ENCODE data around the gene VPS33B.
A peak's percentile ranks its signal among the peaks of the same experiment; 100 is the strongest.

Gene VPS33B

GRCh38 chr15:90959894-90960293 lies 62.5 kb downstream of the VPS33B start:
- H3K36me3 ChIP-seq = peaks cover 60% of the 10 kb centered on the region
- H3K27me3 ChIP-seq (ENCODE audit: insufficient read depth, low read depth, severe bottlenecking) = no peaks in the 10 kb centered on the region
- H3K27ac ChIP-seq = no peak overlapping the region
- no peaks in the 10 kb centered on the region for H3K9me3 ChIP-seq (ENCODE audit: severe bottlenecking)
- no peak for DNase-seq
- TF ChIP-seq CTCF (IDR thresholded peaks at IDR 0.05; ENCODE audit: low read depth, low read length) = no peak
- no peak overlapping the region for H3K4me3 ChIP-seq (ENCODE audit: low read depth, low read length)

- Histone ChIP-seq H3K27ac (no peak overlapping the region), H3K9me3 (ENCODE audit: severe bottlenecking) (no peaks in the 10 kb centered on the region), H3K4me3 (ENCODE audit: low read depth, low read length) (no peak overlapping the region), H3K36me3 (peaks cover 56% of the 10 kb centered on the region), H3K27me3 (ENCODE audit: insufficient read depth, low read depth, severe bottlenecking) (no peaks in the 10 kb centered on the region)
- no peak for DNase-seq
- no peak for TF ChIP-seq CTCF (IDR thresholded peaks at IDR 0.05; ENCODE audit: low read depth, low read length)
Observed at GRCh38 chr15:90959028-90959595, 63.3 kb downstream of the VPS33B start.

- H3K27me3 ChIP-seq (ENCODE audit: insufficient read depth, low read depth, severe bottlenecking) = no peaks in the 10 kb centered on the region
- H3K36me3 ChIP-seq = peaks cover 55% of the 10 kb centered on the region
- H3K9me3 ChIP-seq (ENCODE audit: severe bottlenecking) = no peaks in the 10 kb centered on the region
- no peak overlapping the region for H3K27ac ChIP-seq
- no peak for DNase-seq
- no peak overlapping the region for H3K4me3 ChIP-seq (ENCODE audit: low read depth, low read length)
- no peak for TF ChIP-seq CTCF (IDR thresholded peaks at IDR 0.05; ENCODE audit: low read depth, low read length)
Observed at GRCh38 chr15:90957791-90958190, 64.6 kb downstream of the VPS33B start.

GRCh38 chr15:90957031-90957790 lies 65.2 kb downstream of the VPS33B start:
- Histone ChIP-seq H3K9me3 (ENCODE audit: severe bottlenecking) (no peaks in the 10 kb centered on the region), H3K36me3 (peaks cover 53% of the 10 kb centered on the region), H3K4me3 (ENCODE audit: low read depth, low read length) (no peak overlapping the region), H3K27ac (no peak overlapping the region), H3K27me3 (ENCODE audit: insufficient read depth, low read depth, severe bottlenecking) (no peaks in the 10 kb centered on the region)
- no peak for DNase-seq
- no peak for TF ChIP-seq CTCF (IDR thresholded peaks at IDR 0.05; ENCODE audit: low read depth, low read length)

GRCh38 chr15:90956274-90957030 lies 65.9 kb downstream of the VPS33B start:
- DNase-seq = peak; percentile 77
- peak; percentile 92 for TF ChIP-seq CTCF (IDR thresholded peaks at IDR 0.05; ENCODE audit: low read depth, low read length)
- Histone ChIP-seq H3K27ac (peak overlapping the region; percentile 97), H3K9me3 (ENCODE audit: severe bottlenecking) (no peaks in the 10 kb centered on the region), H3K36me3 (peaks cover 45% of the 10 kb centered on the region), H3K4me3 (ENCODE audit: low read depth, low read length) (peak overlapping the region; percentile 90; the same call in 1 of the 2 replicates), H3K27me3 (ENCODE audit: insufficient read depth, low read depth, severe bottlenecking) (no peaks in the 10 kb centered on the region)
